HL-60 (cell line): ENCODE measurements around the gene ZNF497.

Experiments
- GABPA ChIP-seq: IDR thresholded peaks from 2 replicates; pipeline ENCODE4 v1.6.1; 2012; ENCODE audit warnings: low read depth
- POLR2AphosphoS5 ChIP-seq: IDR thresholded peaks from 2 replicates; pipeline ENCODE4 v1.6.1; 2012; ENCODE audit warnings: low read depth
- TF ChIP-seq, protein P1 (sequence below): IDR thresholded peaks from one replicate; pipeline ENCODE4 v1.5.1; 2011; ENCODE audit warnings: low read length, control low read depth, inconsistent platforms; ENCODE audit not compliant: insufficient read depth
- TF ChIP-seq, protein P2 (sequence below): IDR thresholded peaks from 2 replicates; pipeline ENCODE4 v1.6.1; 2012; ENCODE audit warnings: low read depth; ENCODE audit not compliant: insufficient replicate concordance

GRCh38 chr19:58364146-58364545, 1.6 kb upstream of the ZNF497 start:
- TF ChIP-seq, protein P1, sequence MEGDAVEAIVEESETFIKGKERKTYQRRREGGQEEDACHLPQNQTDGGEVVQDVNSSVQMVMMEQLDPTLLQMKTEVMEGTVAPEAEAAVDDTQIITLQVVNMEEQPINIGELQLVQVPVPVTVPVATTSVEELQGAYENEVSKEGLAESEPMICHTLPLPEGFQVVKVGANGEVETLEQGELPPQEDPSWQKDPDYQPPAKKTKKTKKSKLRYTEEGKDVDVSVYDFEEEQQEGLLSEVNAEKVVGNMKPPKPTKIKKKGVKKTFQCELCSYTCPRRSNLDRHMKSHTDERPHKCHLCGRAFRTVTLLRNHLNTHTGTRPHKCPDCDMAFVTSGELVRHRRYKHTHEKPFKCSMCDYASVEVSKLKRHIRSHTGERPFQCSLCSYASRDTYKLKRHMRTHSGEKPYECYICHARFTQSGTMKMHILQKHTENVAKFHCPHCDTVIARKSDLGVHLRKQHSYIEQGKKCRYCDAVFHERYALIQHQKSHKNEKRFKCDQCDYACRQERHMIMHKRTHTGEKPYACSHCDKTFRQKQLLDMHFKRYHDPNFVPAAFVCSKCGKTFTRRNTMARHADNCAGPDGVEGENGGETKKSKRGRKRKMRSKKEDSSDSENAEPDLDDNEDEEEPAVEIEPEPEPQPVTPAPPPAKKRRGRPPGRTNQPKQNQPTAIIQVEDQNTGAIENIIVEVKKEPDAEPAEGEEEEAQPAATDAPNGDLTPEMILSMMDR, result no peak
- TF ChIP-seq, protein P2, sequence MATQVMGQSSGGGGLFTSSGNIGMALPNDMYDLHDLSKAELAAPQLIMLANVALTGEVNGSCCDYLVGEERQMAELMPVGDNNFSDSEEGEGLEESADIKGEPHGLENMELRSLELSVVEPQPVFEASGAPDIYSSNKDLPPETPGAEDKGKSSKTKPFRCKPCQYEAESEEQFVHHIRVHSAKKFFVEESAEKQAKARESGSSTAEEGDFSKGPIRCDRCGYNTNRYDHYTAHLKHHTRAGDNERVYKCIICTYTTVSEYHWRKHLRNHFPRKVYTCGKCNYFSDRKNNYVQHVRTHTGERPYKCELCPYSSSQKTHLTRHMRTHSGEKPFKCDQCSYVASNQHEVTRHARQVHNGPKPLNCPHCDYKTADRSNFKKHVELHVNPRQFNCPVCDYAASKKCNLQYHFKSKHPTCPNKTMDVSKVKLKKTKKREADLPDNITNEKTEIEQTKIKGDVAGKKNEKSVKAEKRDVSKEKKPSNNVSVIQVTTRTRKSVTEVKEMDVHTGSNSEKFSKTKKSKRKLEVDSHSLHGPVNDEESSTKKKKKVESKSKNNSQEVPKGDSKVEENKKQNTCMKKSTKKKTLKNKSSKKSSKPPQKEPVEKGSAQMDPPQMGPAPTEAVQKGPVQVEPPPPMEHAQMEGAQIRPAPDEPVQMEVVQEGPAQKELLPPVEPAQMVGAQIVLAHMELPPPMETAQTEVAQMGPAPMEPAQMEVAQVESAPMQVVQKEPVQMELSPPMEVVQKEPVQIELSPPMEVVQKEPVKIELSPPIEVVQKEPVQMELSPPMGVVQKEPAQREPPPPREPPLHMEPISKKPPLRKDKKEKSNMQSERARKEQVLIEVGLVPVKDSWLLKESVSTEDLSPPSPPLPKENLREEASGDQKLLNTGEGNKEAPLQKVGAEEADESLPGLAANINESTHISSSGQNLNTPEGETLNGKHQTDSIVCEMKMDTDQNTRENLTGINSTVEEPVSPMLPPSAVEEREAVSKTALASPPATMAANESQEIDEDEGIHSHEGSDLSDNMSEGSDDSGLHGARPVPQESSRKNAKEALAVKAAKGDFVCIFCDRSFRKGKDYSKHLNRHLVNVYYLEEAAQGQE, result no peak
- peak; percentile 69; the same call in 1 of the 2 replicates for TF ChIP-seq POLR2AphosphoS5
- TF ChIP-seq GABPA, result no peak
